Activated naive CD4-positive, alpha-beta T cell treated with anti-CD3 and anti-CD28 coated beads, Interleukin-2, amount 50 U/mL, for 72 hours (primary cell): ENCODE measurements around the gene PRSS57. TPM values are rescaled to one million over a fixed set of nuclear protein-coding genes. Genes with fewer than 3 reads are reported as not detected.

Experiments
- ATAC-seq, 2 donors: fragments of 150-1000 bp; cut with Tn5 transposase; 2 replicates each; pipeline ENCODE4 v1.10.0; 2021; ENCODE audit warnings: mild to moderate bottlenecking in 2 of 2, moderate library complexity in 2 of 2
- DNase-seq, 2 donors: peaks; one replicate each; pipeline ENCODE4 v3.0.0; 2021 to 2022; ENCODE audit warnings: low spot score in 2 of 2
- H3K27ac Mint-ChIP-seq, 2 donors: one replicate each; pipeline ENCODE4 v1.8.0; 2022; ENCODE audit warnings: mild to moderate bottlenecking in 2 of 2, mixed read lengths in 2 of 2
- H3K36me3 Mint-ChIP-seq, 2 donors: one replicate each; pipeline ENCODE4 v1.8.0; 2022; ENCODE audit warnings: mixed read lengths in 2 of 2
- H3K9me3 Mint-ChIP-seq, 2 donors: one replicate each; pipeline ENCODE4 v1.8.0; 2022; ENCODE audit warnings: mixed read lengths in 2 of 2
- total RNA-seq, 2 donors: library from RNA; stranded (reverse); gene quantifications; one replicate each; pipeline ENCODE4 v1.2.3, GENCODE V29; 2022

The PRSS57 gene
- total RNA-seq, 2 donors from 2014 or later, result not detected

DNA sequence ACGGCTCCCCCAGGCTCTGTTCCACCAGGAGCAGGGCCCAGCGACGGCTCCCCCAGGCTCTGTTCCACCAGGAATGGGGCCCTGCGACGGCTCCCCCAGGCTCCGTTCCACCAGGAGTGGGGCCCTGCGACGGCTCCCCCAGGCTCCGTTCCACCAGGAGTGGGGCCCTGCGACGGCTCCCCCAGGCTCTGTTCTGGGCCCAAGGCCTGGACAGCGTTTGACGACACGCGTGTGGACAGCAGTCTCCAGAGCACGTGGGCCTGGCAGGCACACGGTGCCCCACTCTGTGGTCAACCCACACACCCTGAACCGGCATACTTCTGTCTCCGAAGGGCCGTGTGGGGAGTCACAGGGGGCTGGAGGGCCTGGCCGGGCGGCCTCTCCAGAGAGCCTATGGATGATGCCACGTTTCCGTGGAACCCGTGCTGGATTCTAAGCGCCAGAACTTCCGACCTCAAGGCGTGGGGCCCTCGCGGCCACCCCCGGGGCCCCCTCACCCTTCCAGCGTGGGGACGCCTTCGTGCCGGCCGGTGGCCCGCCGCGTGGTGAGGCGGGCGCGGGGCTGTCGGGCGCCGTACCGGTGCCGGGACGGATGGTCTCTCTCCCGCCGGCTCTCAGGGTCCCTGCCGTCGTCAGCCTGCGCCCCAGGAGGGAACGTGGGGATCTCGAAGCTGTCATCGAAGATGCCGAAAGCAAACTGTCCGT is 44.0 kb downstream of the PRSS57 start:
- H3K9me3 Mint-ChIP-seq, result no peaks in the 10 kb centered on the region
- no peak for DNase-seq
- ATAC-seq, result no peak
- H3K36me3 Mint-ChIP-seq, result peaks cover 0 to 10% of the 10 kb centered on the region in 2 donors
- no peak overlapping the region for H3K27ac Mint-ChIP-seq

DNA sequence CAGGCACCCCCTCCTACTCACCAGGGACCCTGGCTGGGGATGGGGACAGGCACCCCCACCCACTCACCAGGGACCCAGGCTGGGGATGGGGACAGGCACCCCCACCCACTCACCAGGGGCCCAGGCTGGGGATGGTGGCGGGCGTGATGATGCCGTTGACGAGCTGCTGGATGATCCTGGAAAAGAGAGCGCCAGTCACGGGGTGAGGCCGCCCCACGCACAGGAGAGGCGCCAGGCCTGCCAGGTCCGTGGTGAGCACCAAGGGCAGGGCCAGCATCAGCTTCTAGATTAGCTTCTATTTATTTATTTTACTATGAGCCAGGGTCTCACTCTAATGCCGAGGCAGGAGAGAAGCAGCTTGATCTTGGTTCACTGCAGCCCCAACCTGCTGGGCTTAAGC is 45.1 kb downstream of the PRSS57 start:
- DNase-seq (no peak), ATAC-seq (no peak)
- no peak overlapping the region for H3K27ac Mint-ChIP-seq
- H3K9me3 Mint-ChIP-seq, result no peaks in the 10 kb centered on the region
- no peaks in the 10 kb centered on the region for H3K36me3 Mint-ChIP-seq

DNA sequence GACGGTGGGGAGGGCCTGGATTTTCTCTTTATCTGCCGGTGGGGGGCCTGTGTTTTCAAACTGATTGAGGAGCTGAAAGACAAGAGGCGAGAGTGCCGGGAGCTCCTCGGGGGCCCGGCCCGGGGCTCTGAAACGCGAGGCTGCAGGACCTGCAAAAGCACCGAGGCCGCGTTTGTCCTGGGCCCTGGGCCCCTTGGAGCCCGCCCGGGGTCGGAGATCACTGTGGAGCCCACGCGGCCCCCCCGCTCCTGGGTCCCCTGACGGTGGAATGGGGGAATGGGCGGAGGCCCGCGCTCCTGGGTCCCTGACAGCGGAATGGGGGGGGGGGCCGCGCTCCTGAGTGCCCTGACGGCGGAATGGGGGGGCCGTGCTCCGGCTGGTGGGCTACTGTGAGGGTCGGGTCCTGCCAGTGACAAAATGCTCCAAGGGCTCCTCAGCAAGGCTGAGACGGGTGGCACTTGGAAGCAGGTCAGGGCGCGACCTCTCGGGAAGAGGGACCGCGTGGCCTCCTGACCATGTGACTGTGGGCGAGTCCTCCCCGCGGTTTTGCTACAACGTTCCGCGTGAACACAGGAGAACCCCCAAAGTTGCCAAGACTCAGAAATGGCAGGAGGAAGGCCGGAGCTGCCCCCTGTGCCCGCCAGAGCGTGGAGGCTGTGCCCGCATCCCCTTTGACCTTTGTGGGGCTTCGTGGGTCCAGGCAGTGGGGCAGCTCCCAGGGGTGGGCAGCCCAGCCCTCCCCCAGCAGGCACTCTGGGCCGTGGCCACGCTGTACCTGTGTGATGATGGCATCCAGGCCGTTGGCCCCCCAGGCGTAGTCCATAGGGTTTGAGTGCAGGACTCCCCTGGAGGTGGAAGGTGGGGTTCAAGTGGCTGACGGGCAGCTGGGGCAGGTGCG is 46.1 kb downstream of the PRSS57 start:
- DNase-seq, result no peak
- Mint-ChIP-seq H3K36me3 (no peaks in the 10 kb centered on the region), H3K9me3 (no peaks in the 10 kb centered on the region), H3K27ac (no peak overlapping the region)
- ATAC-seq, result no peak

DNA sequence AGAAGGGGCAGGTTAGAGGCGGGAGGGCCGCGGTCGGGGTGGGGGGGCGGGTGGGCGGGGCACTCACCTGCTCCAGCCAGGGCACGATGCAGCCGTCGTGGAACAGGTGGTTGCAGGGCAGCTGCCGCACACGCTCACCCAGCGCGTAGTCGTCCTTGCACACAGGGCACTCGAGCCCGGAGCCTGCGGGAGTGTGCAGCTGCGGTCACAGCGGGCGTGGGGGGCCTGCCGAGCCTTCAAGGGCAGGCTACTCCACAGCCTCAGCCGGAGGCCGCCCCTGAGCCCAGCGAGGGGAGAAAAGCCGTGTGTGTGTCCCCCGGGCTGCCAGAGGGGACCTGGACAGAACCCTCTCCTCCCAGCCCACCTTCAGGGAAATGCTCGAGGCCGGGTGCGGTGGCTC is 46.9 kb downstream of the PRSS57 start:
- DNase-seq (no peak), ATAC-seq (no peak)
- no peak overlapping the region for H3K27ac Mint-ChIP-seq
- H3K36me3 Mint-ChIP-seq, result no peaks in the 10 kb centered on the region
- H3K9me3 Mint-ChIP-seq, result no peaks in the 10 kb centered on the region

DNA sequence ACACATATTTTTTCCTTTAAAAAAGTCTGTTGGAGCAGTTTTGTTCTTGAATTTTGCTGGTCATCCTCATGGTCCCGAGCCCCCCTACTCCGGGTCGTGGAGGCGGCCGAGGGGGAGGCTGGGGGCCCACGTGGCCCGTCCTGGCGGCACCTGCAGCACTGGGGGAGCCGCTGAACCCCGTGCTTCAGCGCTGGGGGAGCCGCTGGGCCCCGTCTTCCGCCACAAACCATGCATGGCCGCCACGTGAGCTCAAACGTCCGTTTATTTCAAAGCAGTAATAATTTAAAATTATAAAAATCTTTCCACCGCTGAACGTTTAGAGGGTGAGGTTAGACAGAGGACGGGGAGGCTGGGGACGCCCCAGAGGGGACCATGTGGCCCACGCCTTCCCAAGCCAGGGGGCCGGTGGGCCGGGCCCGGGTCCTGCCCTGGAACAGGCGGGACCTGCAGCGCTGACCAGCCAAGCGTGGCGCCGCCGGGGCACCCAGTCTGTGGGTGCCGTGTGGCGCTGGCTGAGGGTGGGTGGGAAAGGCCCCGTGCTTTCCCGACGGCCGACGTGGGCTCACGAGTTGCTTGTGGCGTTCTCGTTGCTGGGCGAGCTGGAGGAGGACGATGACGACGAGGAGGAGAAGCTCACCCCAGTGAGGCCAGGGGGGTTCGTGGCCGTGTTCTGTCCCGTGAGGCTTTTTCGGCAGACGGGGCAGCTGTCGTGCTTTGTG is 47.5 kb downstream of the PRSS57 start:
- Mint-ChIP-seq H3K9me3 (no peaks in the 10 kb centered on the region), H3K36me3 (no peaks in the 10 kb centered on the region), H3K27ac (no peak overlapping the region)
- ATAC-seq (no peak), DNase-seq (no peak)

DNA sequence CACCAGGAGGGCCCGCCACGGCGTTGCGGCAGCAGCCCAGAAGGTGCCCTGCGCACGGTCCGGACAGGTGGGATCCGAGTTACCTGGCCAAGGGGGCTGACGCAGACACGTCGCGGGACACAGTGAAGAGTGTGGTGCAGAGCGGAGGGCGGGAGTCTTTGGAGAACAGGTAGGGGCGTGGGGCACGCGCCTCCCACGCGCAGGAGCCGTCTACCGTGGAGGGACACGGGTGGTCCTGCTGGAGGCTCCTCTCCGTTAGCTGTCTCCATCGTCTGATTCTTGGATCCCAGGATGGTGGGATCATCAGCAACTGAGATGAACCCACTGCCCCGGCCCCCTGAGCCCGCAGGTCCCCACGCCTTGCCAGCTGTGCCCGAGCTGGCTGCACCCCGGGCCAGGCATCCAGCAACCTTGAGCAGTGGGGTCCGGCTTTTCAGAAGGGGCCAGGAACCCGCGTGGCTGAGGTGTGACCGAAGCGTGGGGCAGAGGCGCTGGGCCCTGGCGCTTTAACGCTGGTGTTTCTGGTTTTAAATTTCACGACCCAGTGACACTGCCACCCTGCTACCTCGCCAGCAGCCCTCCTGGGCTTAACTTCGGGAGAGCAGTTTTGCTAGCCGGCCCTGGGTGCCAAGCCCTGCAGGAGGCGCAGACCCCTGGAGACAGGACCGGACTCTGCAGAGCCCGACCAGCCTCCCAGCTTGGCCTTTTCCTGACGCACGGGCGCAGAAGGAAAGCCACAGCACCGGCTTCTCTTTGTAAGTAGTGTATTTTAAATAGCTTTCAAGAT is 48.3 kb downstream of the PRSS57 start:
- ATAC-seq, result no peak
- Mint-ChIP-seq H3K36me3 (no peaks in the 10 kb centered on the region), H3K9me3 (no peaks in the 10 kb centered on the region), H3K27ac (no peak overlapping the region)
- no peak for DNase-seq

DNA sequence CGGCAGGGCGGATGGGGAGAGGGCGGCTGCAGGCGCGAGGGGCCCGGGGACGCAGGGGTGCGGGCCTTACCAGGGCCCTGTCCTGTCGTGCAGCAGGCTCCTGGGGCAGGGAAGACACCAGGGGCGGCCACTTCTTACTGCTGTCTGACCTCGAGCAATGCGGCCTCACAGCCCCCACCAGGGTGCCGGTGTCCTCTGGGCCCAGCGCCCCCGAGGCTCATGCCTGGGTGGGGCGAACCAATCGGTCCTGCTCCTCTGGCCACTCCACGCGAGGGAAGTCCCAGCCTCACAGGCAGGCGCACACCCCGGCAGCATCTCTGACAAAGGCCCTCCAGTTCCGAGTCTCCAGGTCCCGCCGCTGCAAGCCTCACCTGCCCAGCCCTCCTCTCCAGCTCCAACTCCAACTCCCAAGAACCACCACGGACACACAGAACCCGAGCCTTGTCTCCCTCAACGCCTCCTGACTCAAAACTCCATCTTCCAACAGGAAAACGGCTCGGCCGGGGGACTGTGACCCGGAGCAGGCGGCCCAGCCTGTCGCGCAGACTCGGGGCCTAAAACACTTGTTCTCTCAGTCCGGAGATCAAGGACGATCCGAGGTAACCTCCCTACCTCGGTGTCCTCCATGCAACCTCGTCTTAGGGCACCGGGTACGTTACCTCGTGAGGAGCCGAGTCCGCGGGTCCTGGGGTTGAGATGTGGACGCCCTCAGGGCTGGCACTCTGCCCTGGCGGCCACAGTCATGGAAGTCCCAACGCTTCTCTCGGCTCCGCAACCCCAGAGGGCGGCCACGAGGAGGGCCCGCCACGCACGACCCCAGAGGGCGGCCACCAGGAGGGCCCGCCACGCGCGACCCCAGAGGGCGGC is 49.1 kb downstream of the PRSS57 start:
- DNase-seq (no peak), ATAC-seq (no peak)
- no peak overlapping the region for H3K27ac Mint-ChIP-seq
- H3K36me3 Mint-ChIP-seq, result no peaks in the 10 kb centered on the region
- no peaks in the 10 kb centered on the region for H3K9me3 Mint-ChIP-seq

DNA sequence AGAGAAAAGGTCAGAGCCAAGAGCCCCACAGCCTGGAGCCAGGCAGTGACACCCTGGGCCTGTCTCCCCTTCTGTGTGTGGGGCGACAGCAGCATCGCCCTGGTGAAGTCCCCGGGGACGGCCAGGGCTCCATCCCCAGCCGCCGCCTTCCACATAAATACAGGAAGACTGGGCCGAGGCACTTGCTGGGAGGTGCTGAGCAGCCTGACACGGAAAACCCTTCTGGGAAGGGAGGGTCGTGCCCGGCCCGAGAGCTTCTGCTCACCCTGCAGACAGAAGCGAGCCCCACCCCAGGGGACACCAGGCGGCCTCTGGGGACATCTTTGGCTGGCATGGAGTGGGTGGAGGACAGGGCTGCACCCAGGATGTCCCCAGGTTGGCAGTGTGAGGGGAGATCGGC is 50.5 kb downstream of the PRSS57 start:
- Mint-ChIP-seq H3K36me3 (no peaks in the 10 kb centered on the region), H3K9me3 (no peaks in the 10 kb centered on the region), H3K27ac (no peak overlapping the region)
- ATAC-seq (no peak), DNase-seq (no peak)

DNA sequence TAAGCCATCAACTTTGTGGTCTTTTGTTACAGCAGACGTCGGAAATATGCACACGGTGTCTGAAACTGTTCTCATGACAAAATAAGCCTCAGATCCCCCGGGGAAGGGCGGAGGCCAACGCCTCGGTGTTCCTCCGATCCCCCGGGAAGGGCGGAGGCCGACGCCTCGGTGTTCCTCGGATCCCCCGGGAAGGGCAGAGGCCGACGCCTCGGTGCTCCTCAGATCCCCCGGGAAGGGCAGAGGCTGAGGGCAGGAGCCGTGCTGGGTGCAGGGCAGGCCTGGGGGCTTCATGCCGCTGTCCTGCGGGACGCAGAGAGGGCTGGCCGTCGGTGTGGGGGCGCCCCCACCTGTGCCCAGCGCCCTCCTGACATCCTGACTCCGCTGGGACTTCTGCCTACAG is 50.9 kb downstream of the PRSS57 start:
- H3K36me3 Mint-ChIP-seq, result no peaks in the 10 kb centered on the region
- no peak for ATAC-seq

DNA sequence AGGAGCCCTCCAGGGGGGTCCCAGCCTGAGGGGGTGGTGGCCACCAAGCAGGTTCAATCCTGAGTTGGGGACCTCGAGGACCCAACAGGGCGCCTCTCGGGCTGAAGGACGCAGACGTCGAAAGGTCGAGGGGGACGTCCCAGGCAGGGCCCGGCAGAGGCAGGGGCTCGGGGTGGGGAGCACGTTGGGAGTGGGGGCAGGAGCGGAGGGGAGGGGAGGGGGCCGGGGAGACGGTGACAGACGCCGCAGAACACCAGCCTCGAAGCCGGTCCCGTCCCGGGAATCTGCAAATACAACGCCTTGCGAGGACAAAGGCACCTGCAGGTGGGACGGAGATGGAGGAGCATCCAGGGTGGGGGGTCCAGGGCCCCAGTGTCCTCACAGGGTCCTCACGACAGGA is 51.5 kb downstream of the PRSS57 start:
- no peaks in the 10 kb centered on the region for H3K36me3 Mint-ChIP-seq
- H3K27ac Mint-ChIP-seq, result no peak overlapping the region
- ATAC-seq (no peak), DNase-seq (no peak)
- no peaks in the 10 kb centered on the region for H3K9me3 Mint-ChIP-seq

More for the DNA sequence above, 50.9 kb downstream of the PRSS57 start:
- H3K9me3 Mint-ChIP-seq, result no peaks in the 10 kb centered on the region
- H3K27ac Mint-ChIP-seq, result no peak overlapping the region
- no peak for DNase-seq

DNA sequence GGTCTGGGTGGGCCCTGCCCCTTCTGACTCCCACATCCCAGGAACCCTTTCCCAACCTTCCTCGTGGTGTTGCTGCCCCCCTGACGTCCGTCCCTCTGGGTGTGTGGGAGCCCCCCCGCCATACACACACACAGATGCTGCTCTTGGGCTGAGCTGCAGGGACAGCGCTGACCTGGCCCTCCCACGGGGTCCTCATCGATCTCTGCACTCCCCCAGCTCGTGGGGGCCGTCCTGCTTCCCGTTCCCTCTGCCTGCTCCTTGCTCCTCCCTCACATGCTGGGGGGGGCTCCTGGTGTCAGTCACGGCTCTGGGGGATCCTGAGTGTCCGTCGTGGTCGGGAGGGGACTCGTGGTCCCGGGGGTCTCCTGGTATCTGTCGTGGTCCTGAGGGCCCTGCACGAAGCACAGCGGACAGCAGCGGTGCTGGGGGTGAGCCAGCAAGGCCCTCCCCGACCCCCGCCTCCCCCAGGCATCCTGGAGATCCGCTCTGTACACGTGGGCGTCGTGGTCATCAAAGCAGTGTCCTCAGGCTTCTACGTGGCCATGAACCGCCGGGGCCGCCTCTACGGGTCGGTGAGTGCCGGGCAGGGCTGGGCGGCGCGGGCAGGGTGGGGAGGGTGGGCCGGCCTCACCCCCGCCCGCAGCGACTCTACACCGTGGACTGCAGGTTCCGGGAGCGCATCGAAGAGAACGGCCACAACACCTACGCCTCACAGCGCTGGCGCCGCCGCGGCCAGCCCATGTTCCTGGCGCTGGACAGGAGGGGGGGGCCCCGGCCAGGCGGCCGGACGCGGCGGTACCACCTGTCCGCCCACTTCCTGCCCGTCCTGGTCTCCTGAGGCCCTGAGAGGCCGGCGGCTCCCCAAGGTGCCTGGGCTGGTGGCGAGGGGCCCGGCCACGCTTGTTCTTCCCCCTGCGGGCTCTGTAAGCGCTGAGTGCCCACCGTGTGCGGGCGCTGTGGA is 52.2 kb downstream of the PRSS57 start:
- ATAC-seq (no peak), DNase-seq (no peak)
- no peaks in the 10 kb centered on the region for H3K36me3 Mint-ChIP-seq
- H3K9me3 Mint-ChIP-seq, result no peaks in the 10 kb centered on the region
- H3K27ac Mint-ChIP-seq, result no peak overlapping the region

DNA sequence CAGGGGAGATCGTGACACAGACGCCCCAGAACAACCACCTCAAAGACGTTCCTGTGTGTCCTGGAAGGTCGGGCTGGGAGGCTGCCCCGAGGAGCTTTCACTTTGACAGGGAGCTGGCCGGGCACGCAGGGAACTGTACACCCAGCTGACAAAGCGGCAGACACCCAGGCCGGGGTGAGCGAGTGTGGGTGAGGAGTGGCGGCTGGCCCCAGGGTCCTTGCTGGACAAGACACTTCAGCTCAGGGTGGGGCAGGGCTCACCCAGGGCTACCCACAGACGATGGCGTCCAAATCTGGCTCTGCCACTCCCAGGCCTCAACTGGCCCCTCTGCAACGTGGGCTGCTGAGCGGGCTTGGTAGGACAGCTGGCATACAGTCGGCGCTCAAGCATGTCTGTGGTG is 53.5 kb downstream of the PRSS57 start:
- no peak for DNase-seq
- Mint-ChIP-seq H3K9me3 (no peaks in the 10 kb centered on the region), H3K27ac (no peak overlapping the region), H3K36me3 (no peaks in the 10 kb centered on the region)
- ATAC-seq, result no peak

DNA sequence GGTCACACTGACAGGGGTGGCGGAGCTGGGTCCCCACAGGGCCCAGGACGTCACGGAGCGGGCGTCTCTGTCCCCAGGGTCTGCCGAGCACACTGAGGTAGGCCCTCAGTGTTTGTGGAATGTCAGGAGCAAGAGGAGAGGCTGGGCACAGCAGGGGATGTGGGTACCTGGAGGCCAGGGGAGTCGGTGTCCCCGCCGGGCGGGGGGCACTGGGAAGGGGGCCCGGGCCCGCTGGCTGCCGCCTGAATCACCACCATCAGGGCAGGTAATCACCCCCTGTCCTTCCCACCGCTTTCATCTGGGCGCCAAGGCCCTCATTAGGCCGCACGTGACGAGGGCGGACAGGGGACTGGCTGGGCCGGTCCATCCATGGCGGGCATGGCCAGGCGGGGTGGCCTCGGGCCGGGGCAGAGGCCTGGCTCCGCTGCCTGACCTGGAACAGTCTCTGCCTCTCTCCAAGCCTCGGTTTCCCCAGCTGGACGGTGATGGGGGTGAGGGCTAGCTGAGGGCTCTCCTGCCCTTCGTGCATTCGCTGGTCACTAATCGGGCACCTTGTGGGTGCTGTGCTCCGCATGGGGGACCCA is 54.6 kb downstream of the PRSS57 start:
- Mint-ChIP-seq H3K9me3 (no peaks in the 10 kb centered on the region), H3K27ac (no peak overlapping the region), H3K36me3 (no peaks in the 10 kb centered on the region)
- no peak for DNase-seq
- no peak for ATAC-seq

DNA sequence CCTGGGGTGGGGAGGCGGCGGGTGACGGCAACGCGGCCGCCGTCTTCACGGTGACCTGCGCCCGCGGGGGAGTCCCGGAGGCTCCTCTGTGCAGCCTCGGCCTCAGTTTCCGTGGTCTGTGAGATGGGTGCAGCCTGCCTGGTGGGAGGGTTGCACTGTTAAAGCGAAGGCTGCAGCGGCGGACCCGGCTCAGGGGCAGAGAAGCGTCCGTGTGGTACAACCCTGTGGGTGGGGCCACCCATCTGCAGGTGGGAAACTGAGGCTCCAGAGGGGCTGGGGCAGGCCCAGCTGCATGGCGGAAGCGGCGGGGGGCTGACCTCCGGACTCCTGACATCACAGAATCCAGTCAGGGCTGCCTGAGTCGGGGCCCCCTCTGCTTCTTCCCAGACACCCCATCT is 55.1 kb downstream of the PRSS57 start:
- no peaks in the 10 kb centered on the region for H3K9me3 Mint-ChIP-seq
- no peak overlapping the region for H3K27ac Mint-ChIP-seq
- ATAC-seq (no peak), DNase-seq (no peak)
- H3K36me3 Mint-ChIP-seq, result no peaks in the 10 kb centered on the region
